Fibroblast of lung (primary cell): ENCODE measurements around the gene DIO1. TPM values are rescaled to one million over a fixed set of nuclear protein-coding genes. Genes with fewer than 3 reads are reported as not detected.

Experiments used
- DNase-seq, 2 donors: peaks; one replicate each; pipeline versions ENCODE4 v3.0.0 to v3.0.0-alpha.2; 2010; ENCODE audit warnings: low read depth in 2 of 2
- H2AFZ ChIP-seq: 2 replicates; pipeline ENCODE4 v1.5.1; 2012; ENCODE audit warnings: low read length, control low read depth, inconsistent platforms
- H3K27ac ChIP-seq: 2 replicates; pipeline ENCODE4 v1.5.1; 2011; ENCODE audit warnings: low read length, control low read depth; ENCODE audit not compliant: insufficient read depth
- H3K27me3 ChIP-seq: 2 replicates; pipeline ENCODE4 v1.5.1; 2011; ENCODE audit warnings: mild to moderate bottlenecking, low read length; ENCODE audit not compliant: control insufficient read depth, insufficient read depth
- H3K36me3 ChIP-seq: 2 replicates; pipeline ENCODE4 v1.5.1; 2011; ENCODE audit warnings: low read length; ENCODE audit not compliant: control insufficient read depth, insufficient read depth
- H3K4me1 ChIP-seq: 2 replicates; pipeline ENCODE4 v1.5.1; 2011; ENCODE audit warnings: low read length; ENCODE audit not compliant: control insufficient read depth, insufficient read depth; ENCODE audit errors: extremely low read depth
- H3K4me2 ChIP-seq: 2 replicates; pipeline ENCODE4 v1.5.1; 2011; ENCODE audit warnings: low read length, control low read depth; ENCODE audit not compliant: insufficient read depth; ENCODE audit errors: extremely low read depth
- H3K4me3 ChIP-seq, 4 experiments: fragments of 200-600 bp in 1 of 4; sonication (generic) in 1 of 4; replicated peaks in 1 of 4; 2 replicates each; pipeline ENCODE4 v1.5.1; 2011 to 2016; ENCODE audit warnings: low read length in 4 of 4, low read depth in 3 of 4, mild to moderate bottlenecking in 3 of 4, control low read depth in 2 of 4, inconsistent platforms in 1 of 4, mixed read lengths in 1 of 4; ENCODE audit not compliant: insufficient read depth in 1 of 4; ENCODE audit errors: control extremely low read depth in 1 of 4
- H3K79me2 ChIP-seq: 2 replicates; pipeline ENCODE4 v1.5.1; 2012; ENCODE audit warnings: mild to moderate bottlenecking, low read length, inconsistent platforms; ENCODE audit not compliant: control insufficient read depth, insufficient read depth
- H3K9ac ChIP-seq: 2 replicates; pipeline ENCODE4 v1.5.1; 2011; ENCODE audit warnings: mild to moderate bottlenecking, low read length, control low read depth; ENCODE audit not compliant: insufficient read depth
- H3K9me3 ChIP-seq: 2 replicates; pipeline ENCODE4 v1.5.1; 2012; ENCODE audit warnings: low read depth, low read length; ENCODE audit not compliant: control insufficient read depth, insufficient read depth
- H4K20me1 ChIP-seq: 2 replicates; pipeline ENCODE4 v1.5.1; 2011; ENCODE audit warnings: low read length; ENCODE audit not compliant: control insufficient read depth, insufficient read depth; ENCODE audit errors: extremely low read depth
- CTCF ChIP-seq, 2 donors: IDR thresholded peaks in 1 of 2; conservative IDR thresholded peaks in 1 of 2; 1 replicate in 1 of 2; 2 replicates in 1 of 2; pipeline ENCODE4 v1.5.1; 2011 to 2012; ENCODE audit warnings: low read length in 2 of 2, control low read depth in 1 of 2, inconsistent platforms in 1 of 2, low read depth in 1 of 2, mild to moderate bottlenecking in 1 of 2
- EZH2 ChIP-seq: IDR thresholded peaks from 2 replicates; pipeline ENCODE4 v1.5.1; 2012; ENCODE audit warnings: low read length, control low read depth, mild to moderate bottlenecking; ENCODE audit errors: missing control alignments
- polyA plus RNA-seq, 2 donors: library from polyadenylated mRNA; depleted of rRNA in 1 of 2; stranded (reverse) in 1 of 2; unstranded in 1 of 2; fragments of >200 nt; gene quantifications; 2 replicates each; pipeline ENCODE4 v1.2.1, GENCODE V29; 2011 to 2012; ENCODE audit warnings: missing spikeins in 1 of 2
- total RNA-seq: library from RNA; depleted of rRNA; stranded (reverse); fragments of >200 nt; gene quantifications from 2 replicates; pipeline ENCODE4 v1.2.1, GENCODE V29; 2014

The DIO1 gene
- total and polyA plus RNA-seq, 2 donors (not counting 1 experiment from before 2014, with no cell fraction given), result not detected

GRCh38 chr1:53911442-53911841 is 17.5 kb downstream of the DIO1 start:
- H3K36me3 ChIP-seq, result no peaks in the 10 kb centered on the region
- no peaks in the 10 kb centered on the region for H3K27me3 ChIP-seq
- peaks cover 4% of the 10 kb centered on the region for H3K4me1 ChIP-seq
- H3K9me3 ChIP-seq, result no peaks in the 10 kb centered on the region
- DNase-seq, result no peak
- no peak overlapping the region for H3K9ac ChIP-seq
- H3K4me3 ChIP-seq, result no peak overlapping the region
- H3K4me2 ChIP-seq, result no peak overlapping the region
- no peaks in the 10 kb centered on the region for H3K79me2 ChIP-seq
- no peak overlapping the region for H2AFZ ChIP-seq
- no peak overlapping the region for H3K27ac ChIP-seq
- no peaks in the 10 kb centered on the region for H4K20me1 ChIP-seq
- TF ChIP-seq EZH2 (no peak), CTCF (conservative IDR thresholded peaks at IDR 0.05 in 1 of 2, IDR thresholded peaks at IDR 0.05 in 1 of 2; ENCODE audit: low read depth in 1 of 2, low read length in 2 of 2) (no peak)

GRCh38 chr1:53913352-53914033 is 19.5 kb downstream of the DIO1 start:
- no peaks in the 10 kb centered on the region for H4K20me1 ChIP-seq
- no peaks in the 10 kb centered on the region for H3K36me3 ChIP-seq
- DNase-seq, result no peak
- no peak overlapping the region for H3K9ac ChIP-seq
- H3K4me2 ChIP-seq, result no peak overlapping the region
- no peaks in the 10 kb centered on the region for H3K27me3 ChIP-seq
- no peak for TF ChIP-seq CTCF (conservative IDR thresholded peaks at IDR 0.05 in 1 of 2, IDR thresholded peaks at IDR 0.05 in 1 of 2; ENCODE audit: low read depth in 1 of 2, low read length in 2 of 2)
- no peak for TF ChIP-seq EZH2
- no peak overlapping the region for H3K27ac ChIP-seq
- H3K4me1 ChIP-seq, result peaks cover 4% of the 10 kb centered on the region
- no peak overlapping the region for H3K4me3 ChIP-seq
- no peak overlapping the region for H2AFZ ChIP-seq
- no peaks in the 10 kb centered on the region for H3K9me3 ChIP-seq
- no peaks in the 10 kb centered on the region for H3K79me2 ChIP-seq

GRCh38 chr1:53918343-53918742 is 24.4 kb downstream of the DIO1 start:
- no peak overlapping the region for H3K4me2 ChIP-seq
- H3K4me3 ChIP-seq, result no peak overlapping the region
- no peaks in the 10 kb centered on the region for H4K20me1 ChIP-seq
- no peak overlapping the region for H3K27ac ChIP-seq
- H3K27me3 ChIP-seq, result no peaks in the 10 kb centered on the region
- no peaks in the 10 kb centered on the region for H3K4me1 ChIP-seq
- peak in 1 of 2 donors; percentile 10 for DNase-seq
- no peaks in the 10 kb centered on the region for H3K79me2 ChIP-seq
- H2AFZ ChIP-seq, result no peak overlapping the region
- no peaks in the 10 kb centered on the region for H3K36me3 ChIP-seq
- no peak overlapping the region for H3K9ac ChIP-seq
- TF ChIP-seq CTCF (conservative IDR thresholded peaks at IDR 0.05 in 1 of 2, IDR thresholded peaks at IDR 0.05 in 1 of 2; ENCODE audit: low read depth in 1 of 2, low read length in 2 of 2) (no peak), EZH2 (no peak)
- H3K9me3 ChIP-seq, result no peaks in the 10 kb centered on the region
